Nephron progenitor cell (in vitro differentiated cells): Measurements from ENCODE around the gene VPS8.

Experiments
- DNase-seq: peaks from one replicate; pipeline ENCODE4 v3.0.0; 2021
- H3K27ac Mint-ChIP-seq: 2 replicates; pipeline ENCODE4 v1.8.0; 2021; ENCODE audit warnings: mild to moderate bottlenecking, moderate library complexity, mixed read lengths
- H3K27me3 Mint-ChIP-seq: 2 replicates; pipeline ENCODE4 v1.8.0; 2021; ENCODE audit warnings: mild to moderate bottlenecking, low read depth, mixed read lengths; ENCODE audit not compliant: poor library complexity
- H3K36me3 Mint-ChIP-seq: 2 replicates; pipeline ENCODE4 v1.8.0; 2021; ENCODE audit warnings: low read depth, mixed read lengths
- H3K4me1 Mint-ChIP-seq: 2 replicates; pipeline ENCODE4 v1.8.0; 2021; ENCODE audit warnings: mixed read lengths
- H3K4me3 Mint-ChIP-seq: 2 replicates; pipeline ENCODE4 v1.8.0; 2021; ENCODE audit warnings: mild to moderate bottlenecking, moderate library complexity, mixed read lengths
- H3K9me3 Mint-ChIP-seq: 2 replicates; pipeline ENCODE4 v1.8.0; 2021; ENCODE audit warnings: mild to moderate bottlenecking, moderate library complexity, mixed read lengths
- TF ChIP-seq, protein P1 (sequence below): fragments of 200-600 bp; sonication (generic); IDR thresholded peaks from 2 replicates; pipeline ENCODE4 v1.5.0; 2021; ENCODE audit warnings: antibody characterized with exemption

VPS8 gene

DNA sequence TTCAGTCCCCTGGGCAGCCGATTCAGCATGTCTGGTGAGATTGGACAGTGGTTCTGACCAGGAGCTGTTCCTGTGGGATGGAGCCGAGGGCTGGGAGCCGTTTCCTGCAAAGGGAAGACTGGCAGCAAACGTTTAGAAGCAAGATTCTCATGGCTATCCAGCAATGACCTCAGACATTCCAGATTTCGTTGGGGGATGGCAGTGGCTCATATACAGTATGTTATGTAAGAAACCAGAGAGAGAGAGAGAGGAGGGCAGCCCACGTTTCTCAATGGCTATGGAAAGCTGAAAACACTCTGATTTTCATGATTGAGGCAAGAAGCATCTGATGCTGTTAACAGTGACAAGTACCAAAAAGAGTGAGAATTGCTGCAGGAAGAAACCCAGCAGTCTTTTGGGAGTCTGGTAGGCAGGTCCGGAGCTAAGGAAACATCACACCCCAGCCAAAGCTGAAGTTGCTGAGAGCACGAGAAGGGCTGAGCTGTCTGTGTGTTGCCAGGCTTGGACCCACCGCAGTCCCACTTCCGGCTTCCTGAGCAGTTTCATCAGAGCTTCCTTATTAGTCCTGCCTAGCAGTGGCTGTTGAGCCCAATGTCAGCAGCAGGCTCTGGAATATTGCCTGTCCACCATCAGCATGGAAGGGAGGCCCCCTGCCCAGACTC, 25.6 kb upstream of the VPS8 start:
- H3K9me3 Mint-ChIP-seq: no peaks in the 10 kb centered on the region
- no peaks in the 10 kb centered on the region for H3K36me3 Mint-ChIP-seq
- H3K27ac Mint-ChIP-seq: no peak overlapping the region
- DNase-seq: no peak
- H3K27me3 Mint-ChIP-seq: peaks cover 20% of the 10 kb centered on the region
- TF ChIP-seq, protein P1, sequence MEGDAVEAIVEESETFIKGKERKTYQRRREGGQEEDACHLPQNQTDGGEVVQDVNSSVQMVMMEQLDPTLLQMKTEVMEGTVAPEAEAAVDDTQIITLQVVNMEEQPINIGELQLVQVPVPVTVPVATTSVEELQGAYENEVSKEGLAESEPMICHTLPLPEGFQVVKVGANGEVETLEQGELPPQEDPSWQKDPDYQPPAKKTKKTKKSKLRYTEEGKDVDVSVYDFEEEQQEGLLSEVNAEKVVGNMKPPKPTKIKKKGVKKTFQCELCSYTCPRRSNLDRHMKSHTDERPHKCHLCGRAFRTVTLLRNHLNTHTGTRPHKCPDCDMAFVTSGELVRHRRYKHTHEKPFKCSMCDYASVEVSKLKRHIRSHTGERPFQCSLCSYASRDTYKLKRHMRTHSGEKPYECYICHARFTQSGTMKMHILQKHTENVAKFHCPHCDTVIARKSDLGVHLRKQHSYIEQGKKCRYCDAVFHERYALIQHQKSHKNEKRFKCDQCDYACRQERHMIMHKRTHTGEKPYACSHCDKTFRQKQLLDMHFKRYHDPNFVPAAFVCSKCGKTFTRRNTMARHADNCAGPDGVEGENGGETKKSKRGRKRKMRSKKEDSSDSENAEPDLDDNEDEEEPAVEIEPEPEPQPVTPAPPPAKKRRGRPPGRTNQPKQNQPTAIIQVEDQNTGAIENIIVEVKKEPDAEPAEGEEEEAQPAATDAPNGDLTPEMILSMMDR: no peak
- peaks cover 36% of the 10 kb centered on the region for H3K4me1 Mint-ChIP-seq
- H3K4me3 Mint-ChIP-seq: no peak overlapping the region

DNA sequence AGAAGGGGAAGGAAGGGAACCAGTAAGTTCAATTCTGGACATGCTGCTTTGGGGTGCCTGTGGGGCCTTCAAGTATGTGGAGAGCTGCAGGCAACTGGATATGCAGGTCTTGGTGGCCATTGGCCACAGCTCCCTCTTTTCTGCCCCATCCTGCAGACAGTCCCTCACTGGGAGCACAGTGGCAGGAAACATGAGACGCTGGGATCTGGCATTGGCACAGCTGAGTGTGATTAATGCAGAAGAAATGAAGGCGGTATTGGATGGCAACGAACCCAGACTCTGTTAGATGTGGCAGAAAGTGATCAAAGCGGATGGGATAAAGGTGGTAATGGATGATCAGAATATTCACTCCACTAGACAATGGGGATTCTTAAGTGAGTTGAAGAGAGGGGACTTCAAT, 23.2 kb upstream of the VPS8 start:
- Mint-ChIP-seq H3K4me1 (peaks cover 27% of the 10 kb centered on the region), H3K27me3 (peaks cover 16% of the 10 kb centered on the region), H3K4me3 (no peak overlapping the region), H3K36me3 (no peaks in the 10 kb centered on the region), H3K9me3 (no peaks in the 10 kb centered on the region), H3K27ac (no peak overlapping the region)
- TF ChIP-seq, protein P1: no peak
- DNase-seq: no peak

GRCh38 chr3:184789314-184789998, 22.5 kb upstream of the VPS8 start:
- H3K4me1 Mint-ChIP-seq: peaks cover 28% of the 10 kb centered on the region
- no peak overlapping the region for H3K4me3 Mint-ChIP-seq
- H3K27ac Mint-ChIP-seq: no peak overlapping the region
- TF ChIP-seq, protein P1: no peak
- no peak for DNase-seq
- H3K9me3 Mint-ChIP-seq: no peaks in the 10 kb centered on the region
- no peaks in the 10 kb centered on the region for H3K36me3 Mint-ChIP-seq
- peaks cover 16% of the 10 kb centered on the region for H3K27me3 Mint-ChIP-seq

- no peak overlapping the region for H3K27ac Mint-ChIP-seq
- no peaks in the 10 kb centered on the region for H3K9me3 Mint-ChIP-seq
- no peaks in the 10 kb centered on the region for H3K36me3 Mint-ChIP-seq
- H3K27me3 Mint-ChIP-seq: peaks cover 11% of the 10 kb centered on the region
- H3K4me3 Mint-ChIP-seq: no peak overlapping the region
- TF ChIP-seq, protein P1: no peak
- DNase-seq: no peak
- H3K4me1 Mint-ChIP-seq: peaks cover 30% of the 10 kb centered on the region
Observed at GRCh38 chr3:184791171-184791570, 20.8 kb upstream of the VPS8 start.

GRCh38 chr3:184795522-184796190, 16.3 kb upstream of the VPS8 start:
- H3K4me3 Mint-ChIP-seq: peak overlapping the region; percentile 44
- H3K4me1 Mint-ChIP-seq: peaks cover 47% of the 10 kb centered on the region
- H3K9me3 Mint-ChIP-seq: peaks cover 8% of the 10 kb centered on the region
- DNase-seq: peak; percentile 69
- peaks cover 15% of the 10 kb centered on the region for H3K27me3 Mint-ChIP-seq
- peak overlapping the region; percentile 24 for H3K27ac Mint-ChIP-seq
- TF ChIP-seq, protein P1: no peak
- H3K36me3 Mint-ChIP-seq: peaks cover 7% of the 10 kb centered on the region
